Measurements from ENCODE around the gene MTCL1. TPM values are rescaled to one million over a fixed set of nuclear protein-coding genes. Genes with fewer than 3 reads are reported as not detected.

The MTCL1 gene
- total RNA-seq, 1 donor: 54.9 TPM

GRCh38 chr18:8696749-8697211 is 8.6 kb upstream of the MTCL1 start:
- DNase-seq (ENCODE audit: low read depth): peak; percentile 75
- H3K4me3 ChIP-seq (ENCODE audit: low read depth, low read length): no peak overlapping the region
- TF ChIP-seq CTCF (IDR thresholded peaks at IDR 0.05; ENCODE audit: insufficient read depth, low read length): peak; percentile 95

- H3K4me3 ChIP-seq (ENCODE audit: low read depth, low read length): no peak overlapping the region
- TF ChIP-seq CTCF (IDR thresholded peaks at IDR 0.05; ENCODE audit: insufficient read depth, low read length): no peak
- no peak for DNase-seq (ENCODE audit: low read depth)
These were observed 6.2 kb upstream of the MTCL1 start for GRCh38 chr18:8699126-8699525.

DNA sequence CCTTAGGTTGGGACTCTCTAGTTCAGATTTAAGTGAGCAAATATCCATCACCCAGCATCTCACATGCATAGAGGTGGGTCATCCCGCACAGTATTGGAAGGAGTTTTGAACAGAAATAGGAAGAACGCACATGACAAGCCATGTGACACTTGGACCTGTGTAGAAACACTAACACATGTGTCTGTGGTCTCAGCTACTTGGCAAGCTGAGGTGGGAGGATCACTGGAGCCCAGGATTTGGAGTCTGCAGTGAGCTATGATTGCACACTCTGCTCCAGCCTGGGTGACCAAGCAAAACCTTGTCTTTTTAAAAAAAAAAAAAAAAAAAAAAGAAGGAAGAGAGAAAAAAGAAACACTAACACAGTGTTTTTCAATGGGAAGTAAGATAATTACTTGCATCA is 5.4 kb upstream of the MTCL1 start:
- no peak overlapping the region for H3K4me3 ChIP-seq (ENCODE audit: low read depth, low read length)
- no peak for TF ChIP-seq CTCF (IDR thresholded peaks at IDR 0.05; ENCODE audit: insufficient read depth, low read length)
- DNase-seq (ENCODE audit: low read depth): peak; percentile 72

- TF ChIP-seq CTCF (IDR thresholded peaks at IDR 0.05; ENCODE audit: insufficient read depth, low read length): peak; percentile 3
- H3K4me3 ChIP-seq (ENCODE audit: low read depth, low read length): no peak overlapping the region
- DNase-seq (ENCODE audit: low read depth): peak; percentile 87
These were observed 3.7 kb upstream of the MTCL1 start for GRCh38 chr18:8701546-8702118.

- no peak for DNase-seq (ENCODE audit: low read depth)
- TF ChIP-seq CTCF (IDR thresholded peaks at IDR 0.05; ENCODE audit: insufficient read depth, low read length): no peak
These were observed 2.7 kb upstream of the MTCL1 start for GRCh38 chr18:8702668-8703067.

GRCh38 chr18:8703092-8703709 is 2.2 kb upstream of the MTCL1 start:
- peak; percentile 29 for DNase-seq (ENCODE audit: low read depth)
- H3K4me3 ChIP-seq (ENCODE audit: low read depth, low read length): no peak overlapping the region
- no peak for TF ChIP-seq CTCF (IDR thresholded peaks at IDR 0.05; ENCODE audit: insufficient read depth, low read length)

More at GRCh38 chr18:8702668-8703067, 2.7 kb upstream of the MTCL1 start:
- no peak overlapping the region for H3K4me3 ChIP-seq (ENCODE audit: low read depth, low read length)

Data from fibroblast of the aortic adventitia (primary cell).